Osteocyte (in vitro differentiated cells): ENCODE results near the gene BCAP31. TPM values are rescaled to one million over a fixed set of nuclear protein-coding genes. Genes with fewer than 3 reads are reported as not detected.

Experiments
- DNase-seq: peaks from one replicate; pipeline ENCODE4 v3.0.0; 2021; ENCODE audit warnings: mixed read lengths; ENCODE audit not compliant: unreplicated experiment; ENCODE audit errors: extremely low spot score
- H3K27ac Mint-ChIP-seq: one replicate; pipeline ENCODE4 v1.8.0; 2021; ENCODE audit warnings: mild to moderate bottlenecking, mixed read lengths; ENCODE audit not compliant: unreplicated experiment
- H3K27me3 Mint-ChIP-seq: one replicate; pipeline ENCODE4 v1.8.0; 2021; ENCODE audit warnings: mixed read lengths; ENCODE audit not compliant: unreplicated experiment
- H3K36me3 Mint-ChIP-seq: one replicate; pipeline ENCODE4 v1.8.0; 2021; ENCODE audit warnings: mixed read lengths; ENCODE audit not compliant: unreplicated experiment
- H3K4me1 Mint-ChIP-seq: one replicate; pipeline ENCODE4 v1.8.0; 2021; ENCODE audit warnings: mixed read lengths; ENCODE audit not compliant: unreplicated experiment
- H3K4me3 Mint-ChIP-seq: one replicate; pipeline ENCODE4 v1.8.0; 2021; ENCODE audit warnings: mild to moderate bottlenecking, moderate library complexity, mixed read lengths; ENCODE audit not compliant: unreplicated experiment
- H3K9me3 Mint-ChIP-seq: one replicate; pipeline ENCODE4 v1.8.0; 2021; ENCODE audit warnings: mixed read lengths; ENCODE audit not compliant: unreplicated experiment
- total RNA-seq: library from RNA; stranded (reverse); gene quantifications from 2 replicates; pipeline ENCODE4 v1.2.1, GENCODE V29; 2021
- TF ChIP-seq, protein P1 (sequence below): fragments of 200-600 bp; sonication (generic); IDR thresholded peaks from 2 replicates; pipeline ENCODE4 v1.5.0; 2021; ENCODE audit warnings: antibody characterized with exemption, mild to moderate bottlenecking, moderate library complexity

Gene BCAP31
- total RNA-seq, 1 donor from 2014 or later, result 172 TPM

DNA sequence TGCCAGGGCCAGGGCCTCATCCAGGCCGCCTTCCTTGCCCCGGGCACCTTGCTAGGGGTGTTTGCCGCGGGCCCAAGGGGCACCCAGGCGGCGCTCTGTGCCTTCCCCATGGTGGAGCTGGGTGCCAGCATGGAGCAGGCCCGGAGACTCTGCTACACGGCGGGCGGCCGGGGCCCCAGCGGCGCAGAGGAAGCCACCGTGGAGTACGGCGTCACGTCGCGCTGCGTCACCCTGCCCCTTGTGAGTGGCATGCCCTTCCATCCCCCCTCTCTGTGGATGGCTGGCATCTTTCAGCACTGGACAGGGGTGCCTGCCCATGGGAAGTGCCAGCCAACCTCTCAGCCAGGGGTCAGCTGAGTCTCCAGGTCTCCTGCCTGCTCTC is 43.5 kb upstream of the BCAP31 start:
- DNase-seq, result no peak
- Mint-ChIP-seq H3K27me3 (no peaks in the 10 kb centered on the region), H3K36me3 (no peaks in the 10 kb centered on the region), H3K4me1 (peaks cover 17% of the 10 kb centered on the region), H3K4me3 (no peak overlapping the region), H3K9me3 (no peaks in the 10 kb centered on the region), H3K27ac (no peak overlapping the region)
- TF ChIP-seq, protein P1, sequence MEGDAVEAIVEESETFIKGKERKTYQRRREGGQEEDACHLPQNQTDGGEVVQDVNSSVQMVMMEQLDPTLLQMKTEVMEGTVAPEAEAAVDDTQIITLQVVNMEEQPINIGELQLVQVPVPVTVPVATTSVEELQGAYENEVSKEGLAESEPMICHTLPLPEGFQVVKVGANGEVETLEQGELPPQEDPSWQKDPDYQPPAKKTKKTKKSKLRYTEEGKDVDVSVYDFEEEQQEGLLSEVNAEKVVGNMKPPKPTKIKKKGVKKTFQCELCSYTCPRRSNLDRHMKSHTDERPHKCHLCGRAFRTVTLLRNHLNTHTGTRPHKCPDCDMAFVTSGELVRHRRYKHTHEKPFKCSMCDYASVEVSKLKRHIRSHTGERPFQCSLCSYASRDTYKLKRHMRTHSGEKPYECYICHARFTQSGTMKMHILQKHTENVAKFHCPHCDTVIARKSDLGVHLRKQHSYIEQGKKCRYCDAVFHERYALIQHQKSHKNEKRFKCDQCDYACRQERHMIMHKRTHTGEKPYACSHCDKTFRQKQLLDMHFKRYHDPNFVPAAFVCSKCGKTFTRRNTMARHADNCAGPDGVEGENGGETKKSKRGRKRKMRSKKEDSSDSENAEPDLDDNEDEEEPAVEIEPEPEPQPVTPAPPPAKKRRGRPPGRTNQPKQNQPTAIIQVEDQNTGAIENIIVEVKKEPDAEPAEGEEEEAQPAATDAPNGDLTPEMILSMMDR, result no peak

DNA sequence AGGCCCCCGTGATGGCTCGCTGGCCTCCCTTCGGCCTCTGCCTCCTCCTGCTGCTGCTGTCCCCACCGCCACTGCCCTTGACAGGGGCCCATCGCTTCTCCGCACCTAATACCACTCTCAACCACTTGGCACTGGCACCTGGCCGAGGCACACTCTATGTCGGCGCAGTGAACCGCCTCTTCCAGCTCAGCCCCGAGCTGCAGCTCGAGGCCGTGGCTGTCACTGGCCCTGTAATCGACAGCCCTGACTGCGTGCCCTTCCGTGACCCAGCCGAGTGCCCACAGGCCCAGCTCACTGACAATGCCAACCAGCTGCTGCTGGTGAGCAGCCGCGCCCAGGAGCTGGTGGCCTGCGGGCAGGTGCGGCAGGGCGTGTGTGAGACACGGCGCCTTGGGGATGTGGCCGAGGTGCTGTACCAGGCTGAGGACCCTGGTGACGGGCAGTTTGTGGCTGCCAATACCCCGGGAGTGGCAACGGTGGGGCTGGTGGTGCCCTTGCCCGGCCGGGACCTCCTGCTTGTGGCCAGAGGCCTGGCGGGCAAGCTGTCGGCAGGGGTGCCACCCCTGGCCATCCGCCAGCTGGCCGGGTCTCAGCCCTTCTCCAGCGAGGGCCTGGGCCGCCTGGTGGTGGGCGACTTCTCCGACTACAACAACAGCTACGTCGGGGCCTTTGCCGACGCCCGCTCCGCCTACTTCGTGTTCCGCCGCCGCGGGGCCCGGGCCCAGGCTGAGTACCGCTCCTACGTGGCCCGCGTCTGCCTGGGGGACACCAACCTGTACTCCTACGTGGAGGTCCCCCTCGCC is 42.9 kb upstream of the BCAP31 start:
- TF ChIP-seq, protein P1, result no peak
- Mint-ChIP-seq H3K36me3 (no peaks in the 10 kb centered on the region), H3K27ac (no peak overlapping the region), H3K9me3 (no peaks in the 10 kb centered on the region), H3K27me3 (no peaks in the 10 kb centered on the region), H3K4me3 (no peak overlapping the region), H3K4me1 (peaks cover 17% of the 10 kb centered on the region)
- no peak for DNase-seq

DNA sequence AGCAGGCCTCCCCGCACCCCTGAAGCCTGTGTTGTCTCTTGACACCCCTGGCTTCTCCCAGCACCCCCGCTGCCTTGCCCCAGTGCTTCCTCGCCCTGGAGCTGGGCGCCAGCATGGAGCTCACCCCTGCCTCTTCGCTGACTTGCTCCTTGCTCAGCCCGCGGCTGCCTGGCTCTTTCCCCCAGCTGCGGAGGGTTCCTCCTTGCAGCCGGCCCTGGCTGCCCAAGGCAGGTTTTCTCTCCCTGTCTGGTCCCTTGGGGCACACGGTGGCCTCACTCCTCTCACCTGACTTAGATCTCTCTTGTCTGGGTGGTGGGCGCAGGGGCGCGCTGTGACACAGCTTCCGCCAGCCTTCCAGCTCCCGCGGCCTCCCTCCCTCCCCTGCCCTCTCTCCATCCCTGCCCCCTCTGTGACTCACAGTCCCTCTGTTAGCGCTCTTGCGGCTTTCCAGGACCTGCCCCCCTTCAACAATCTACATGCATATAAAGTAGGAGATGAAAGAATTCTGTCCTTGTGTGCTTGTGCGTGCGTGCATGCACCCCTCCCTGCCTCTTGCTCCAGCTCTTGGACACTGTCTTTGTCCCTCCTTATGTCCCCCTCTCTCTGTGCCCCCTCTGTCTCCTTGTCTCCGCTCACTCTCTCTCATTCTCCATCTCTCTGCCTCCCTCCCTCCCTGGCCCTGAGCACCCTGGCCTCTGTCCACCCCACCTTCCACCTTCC is 42.1 kb upstream of the BCAP31 start:
- Mint-ChIP-seq H3K27me3 (no peaks in the 10 kb centered on the region), H3K9me3 (no peaks in the 10 kb centered on the region), H3K4me1 (peaks cover 17% of the 10 kb centered on the region), H3K4me3 (peak overlapping the region; percentile 63), H3K36me3 (no peaks in the 10 kb centered on the region), H3K27ac (peak overlapping the region; percentile 78)
- TF ChIP-seq, protein P1, result no peak
- DNase-seq, result no peak

DNA sequence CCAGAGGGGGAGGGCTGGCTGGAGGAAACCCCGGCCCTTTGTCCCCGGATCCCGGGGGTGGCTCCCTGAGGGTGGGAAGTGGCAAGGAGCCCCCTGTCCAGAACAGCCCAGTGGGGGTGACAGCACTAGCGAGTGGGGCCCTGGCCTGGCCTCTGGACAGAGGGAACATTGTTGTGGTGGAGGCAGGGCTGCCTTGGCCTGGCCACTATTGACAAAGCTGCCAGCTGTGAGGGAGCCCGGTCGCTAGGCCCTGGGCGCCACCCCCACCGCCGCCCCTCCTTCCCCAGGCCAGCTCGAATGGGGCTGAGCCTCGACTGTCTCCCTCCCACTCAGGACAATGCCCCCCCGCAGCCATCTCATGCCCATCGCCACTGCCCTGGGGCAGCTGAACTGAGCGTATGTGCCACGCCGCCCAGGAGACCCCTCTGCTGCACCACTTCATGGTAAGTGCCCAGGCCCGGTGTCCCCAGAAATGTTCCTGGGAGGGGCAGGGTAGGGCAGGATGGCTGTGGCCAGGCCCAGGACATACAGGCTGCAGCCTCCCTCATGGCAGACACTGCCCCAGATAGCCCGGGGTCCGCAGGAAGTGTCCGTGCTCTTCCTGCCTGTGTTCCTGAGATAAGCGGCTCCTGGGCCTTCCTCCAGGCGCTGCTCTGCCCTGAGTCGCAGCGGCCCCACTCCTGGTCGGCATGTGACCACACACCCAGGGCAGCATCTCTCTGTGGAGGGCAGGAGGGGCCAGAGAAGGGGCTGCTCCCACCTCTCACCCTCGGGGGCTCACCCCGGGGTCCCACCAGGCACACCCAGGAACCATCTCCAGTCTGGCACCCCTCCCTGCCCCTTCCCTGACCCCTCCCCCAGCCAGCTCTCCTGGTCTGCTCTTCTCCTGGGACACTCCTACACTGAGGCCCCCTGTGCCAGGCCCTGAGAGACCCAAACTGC is 41.2 kb upstream of the BCAP31 start:
- H3K4me3 Mint-ChIP-seq, result peak overlapping the region; percentile 63
- H3K27me3 Mint-ChIP-seq, result no peaks in the 10 kb centered on the region

More for the DNA sequence above, 41.2 kb upstream of the BCAP31 start:
- TF ChIP-seq, protein P1, result no peak
- Mint-ChIP-seq H3K4me1 (peaks cover 17% of the 10 kb centered on the region), H3K27ac (peak overlapping the region; percentile 78), H3K36me3 (no peaks in the 10 kb centered on the region), H3K9me3 (no peaks in the 10 kb centered on the region)
- no peak for DNase-seq
